Hepatocyte (in vitro differentiated cells): ENCODE data around the gene DNAJC5G. TPM values are rescaled to one million over a fixed set of nuclear protein-coding genes. Genes with fewer than 3 reads are reported as not detected.

Source experiments
- DNase-seq: peaks from one replicate; pipeline ENCODE4 v3.0.0-alpha.2; 2016; ENCODE audit warnings: low spot score
- H2AFZ ChIP-seq: fragments of 200-600 bp; sonication (generic); 2 replicates; pipeline ENCODE4 v1.6.0; 2016; ENCODE audit warnings: antibody characterized with exemption, mild to moderate bottlenecking
- H3K27ac ChIP-seq: fragments of 200-600 bp; sonication (generic); 2 replicates; pipeline ENCODE4 v1.5.1; 2016; ENCODE audit warnings: mild to moderate bottlenecking
- H3K27me3 ChIP-seq: fragments of 200-600 bp; sonication (generic); 2 replicates; pipeline ENCODE4 v1.6.1; 2016
- H3K36me3 ChIP-seq: fragments of 200-600 bp; sonication (generic); replicated peaks from 2 replicates; pipeline ENCODE4 v1.5.1; 2016; ENCODE audit warnings: low read depth; ENCODE audit not compliant: insufficient read depth
- H3K4me1 ChIP-seq: fragments of 200-600 bp; sonication (generic); 2 replicates; pipeline ENCODE4 v1.5.1; 2016; ENCODE audit warnings: mild to moderate bottlenecking, moderate library complexity; ENCODE audit not compliant: insufficient read depth
- H3K4me2 ChIP-seq: fragments of 200-600 bp; sonication (generic); 2 replicates; pipeline ENCODE4 v1.6.0; 2016
- H3K4me3 ChIP-seq: fragments of 200-600 bp; sonication (generic); 2 replicates; pipeline ENCODE4 v1.5.1; 2016; ENCODE audit warnings: mild to moderate bottlenecking
- H3K79me2 ChIP-seq: fragments of 200-600 bp; sonication (generic); 2 replicates; pipeline ENCODE4 v1.6.0; 2017; ENCODE audit warnings: mild to moderate bottlenecking
- H3K9me2 ChIP-seq: fragments of 200-600 bp; sonication (generic); replicated peaks from 2 replicates; pipeline ENCODE4 v1.6.0; 2017; ENCODE audit warnings: mild to moderate bottlenecking; ENCODE audit not compliant: insufficient read depth
- H3K9me3 ChIP-seq: fragments of 200-600 bp; sonication (generic); 2 replicates; pipeline ENCODE4 v1.5.1; 2016; ENCODE audit warnings: low read depth, mild to moderate bottlenecking
- H4K20me1 ChIP-seq: fragments of 200-600 bp; sonication (generic); 2 replicates; pipeline ENCODE4 v1.6.0; 2016; ENCODE audit warnings: mild to moderate bottlenecking; ENCODE audit not compliant: insufficient read depth, poor library complexity, severe bottlenecking
- EZH2 ChIP-seq: fragments of 200-600 bp; sonication (generic); IDR thresholded peaks from 2 replicates; pipeline ENCODE4 v1.6.1; 2016; ENCODE audit warnings: antibody characterized with exemption, mild to moderate bottlenecking, borderline replicate concordance
- EZH2phosphoT487 ChIP-seq: fragments of 200-600 bp; sonication (generic); IDR thresholded peaks from one replicate; pipeline ENCODE4 v1.6.1; 2018; ENCODE audit warnings: antibody characterized with exemption, mild to moderate bottlenecking, low read depth, moderate library complexity; ENCODE audit not compliant: unreplicated experiment, severe bottlenecking
- WGBS: methylation state at CpG from one replicate; pipeline ENCODE4 v1.1.6; 2016; ENCODE audit warnings: low lambda C conversion rate; ENCODE audit errors: missing lambda C conversion rate; 5-methylcytosine and 5-hydroxymethylcytosine counted together
- polyA plus RNA-seq: library from polyadenylated mRNA; unstranded; fragments of >200 nt; fragmentation: Nextera tagmentation; extraction: Ambion mirVana; gene quantifications from 2 replicates; pipeline ENCODE4 v1.2.1, GENCODE V29; 2016
- total RNA-seq: library from RNA; depleted of rRNA; stranded (reverse); fragments of >200 nt; gene quantifications from 2 replicates; pipeline ENCODE4 v1.2.3, GENCODE V29; 2014
- TF ChIP-seq, protein P1 (sequence below): fragments of 200-600 bp; sonication (generic); IDR thresholded peaks from 2 replicates; pipeline ENCODE4 v1.5.1; 2016; ENCODE audit warnings: antibody characterized with exemption, mild to moderate bottlenecking; ENCODE audit not compliant: poor library complexity

The DNAJC5G gene
- total and polyA plus RNA-seq, 2 experiments from 2014 or later = not detected

DNA sequence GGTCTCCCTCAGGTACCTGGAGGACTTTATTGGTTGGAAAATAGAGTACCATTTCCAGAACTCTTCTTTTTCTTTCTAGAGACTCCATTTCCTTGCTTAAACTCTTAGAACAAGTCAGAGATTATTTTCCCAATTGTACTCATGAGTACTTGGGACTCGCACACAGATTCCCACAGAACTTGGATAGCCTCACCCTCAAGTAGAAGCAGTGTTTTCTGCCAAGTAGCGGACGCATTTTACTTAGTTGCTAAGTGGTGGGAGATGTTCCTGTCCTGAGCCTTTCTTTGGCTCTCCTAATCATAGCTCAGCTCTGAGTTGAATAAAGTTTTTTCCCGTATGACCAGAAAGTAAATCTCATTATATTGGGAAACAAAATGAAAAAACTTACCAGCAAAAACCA is 29.6 kb upstream of the DNAJC5G start:
- Histone ChIP-seq H3K9me2 (no peaks in the 10 kb centered on the region), H3K27ac (no peak overlapping the region), H3K4me3 (no peak overlapping the region), H3K4me2 (no peak overlapping the region), H3K4me1 (no peaks in the 10 kb centered on the region), H4K20me1 (no peaks in the 10 kb centered on the region), H3K79me2 (no peaks in the 10 kb centered on the region), H3K9me3 (no peaks in the 10 kb centered on the region), H2AFZ (no peak overlapping the region), H3K36me3 (no peaks in the 10 kb centered on the region), H3K27me3 (peaks cover 7% of the 10 kb centered on the region)
- TF ChIP-seq, protein P1, sequence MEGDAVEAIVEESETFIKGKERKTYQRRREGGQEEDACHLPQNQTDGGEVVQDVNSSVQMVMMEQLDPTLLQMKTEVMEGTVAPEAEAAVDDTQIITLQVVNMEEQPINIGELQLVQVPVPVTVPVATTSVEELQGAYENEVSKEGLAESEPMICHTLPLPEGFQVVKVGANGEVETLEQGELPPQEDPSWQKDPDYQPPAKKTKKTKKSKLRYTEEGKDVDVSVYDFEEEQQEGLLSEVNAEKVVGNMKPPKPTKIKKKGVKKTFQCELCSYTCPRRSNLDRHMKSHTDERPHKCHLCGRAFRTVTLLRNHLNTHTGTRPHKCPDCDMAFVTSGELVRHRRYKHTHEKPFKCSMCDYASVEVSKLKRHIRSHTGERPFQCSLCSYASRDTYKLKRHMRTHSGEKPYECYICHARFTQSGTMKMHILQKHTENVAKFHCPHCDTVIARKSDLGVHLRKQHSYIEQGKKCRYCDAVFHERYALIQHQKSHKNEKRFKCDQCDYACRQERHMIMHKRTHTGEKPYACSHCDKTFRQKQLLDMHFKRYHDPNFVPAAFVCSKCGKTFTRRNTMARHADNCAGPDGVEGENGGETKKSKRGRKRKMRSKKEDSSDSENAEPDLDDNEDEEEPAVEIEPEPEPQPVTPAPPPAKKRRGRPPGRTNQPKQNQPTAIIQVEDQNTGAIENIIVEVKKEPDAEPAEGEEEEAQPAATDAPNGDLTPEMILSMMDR = no peak
- no peak for TF ChIP-seq EZH2
- TF ChIP-seq EZH2phosphoT487 = no peak
- DNase-seq = no peak
- 94% methylated on average over 4 of the region's 4 CpGs for WGBS

DNA sequence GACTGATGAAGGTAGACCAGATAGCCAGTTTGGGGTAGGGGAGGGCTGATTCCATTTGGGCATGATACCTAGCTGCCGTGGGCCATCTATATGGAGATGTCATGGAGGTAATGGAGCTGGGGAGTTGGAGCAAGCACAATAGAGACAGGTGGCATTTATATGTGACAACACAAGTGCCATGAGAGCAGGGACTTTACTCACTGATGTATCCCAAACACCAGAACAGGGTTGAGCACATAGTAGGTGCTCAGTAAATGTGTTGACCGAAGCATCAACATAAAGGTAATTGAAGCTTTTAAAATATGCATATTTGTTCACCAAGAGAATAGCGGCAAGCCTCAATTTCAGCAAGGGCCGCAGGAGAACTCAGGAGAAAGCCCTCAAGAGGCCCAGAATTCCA is 27.3 kb upstream of the DNAJC5G start:
- TF ChIP-seq, protein P1 = no peak
- TF ChIP-seq EZH2phosphoT487 (no peak), EZH2 (no peak)
- H3K4me2 ChIP-seq = no peak overlapping the region
- no peak overlapping the region for H3K4me3 ChIP-seq
- no peaks in the 10 kb centered on the region for H3K4me1 ChIP-seq
- H3K79me2 ChIP-seq = no peaks in the 10 kb centered on the region
- no peak overlapping the region for H2AFZ ChIP-seq
- no peaks in the 10 kb centered on the region for H4K20me1 ChIP-seq
- WGBS = 95% methylated on average over 4 of the region's 4 CpGs
- peaks cover 15% of the 10 kb centered on the region for H3K27me3 ChIP-seq
- H3K9me3 ChIP-seq = no peaks in the 10 kb centered on the region
- H3K27ac ChIP-seq = no peak overlapping the region
- H3K36me3 ChIP-seq = no peaks in the 10 kb centered on the region
- H3K9me2 ChIP-seq = no peaks in the 10 kb centered on the region
- no peak for DNase-seq

DNA sequence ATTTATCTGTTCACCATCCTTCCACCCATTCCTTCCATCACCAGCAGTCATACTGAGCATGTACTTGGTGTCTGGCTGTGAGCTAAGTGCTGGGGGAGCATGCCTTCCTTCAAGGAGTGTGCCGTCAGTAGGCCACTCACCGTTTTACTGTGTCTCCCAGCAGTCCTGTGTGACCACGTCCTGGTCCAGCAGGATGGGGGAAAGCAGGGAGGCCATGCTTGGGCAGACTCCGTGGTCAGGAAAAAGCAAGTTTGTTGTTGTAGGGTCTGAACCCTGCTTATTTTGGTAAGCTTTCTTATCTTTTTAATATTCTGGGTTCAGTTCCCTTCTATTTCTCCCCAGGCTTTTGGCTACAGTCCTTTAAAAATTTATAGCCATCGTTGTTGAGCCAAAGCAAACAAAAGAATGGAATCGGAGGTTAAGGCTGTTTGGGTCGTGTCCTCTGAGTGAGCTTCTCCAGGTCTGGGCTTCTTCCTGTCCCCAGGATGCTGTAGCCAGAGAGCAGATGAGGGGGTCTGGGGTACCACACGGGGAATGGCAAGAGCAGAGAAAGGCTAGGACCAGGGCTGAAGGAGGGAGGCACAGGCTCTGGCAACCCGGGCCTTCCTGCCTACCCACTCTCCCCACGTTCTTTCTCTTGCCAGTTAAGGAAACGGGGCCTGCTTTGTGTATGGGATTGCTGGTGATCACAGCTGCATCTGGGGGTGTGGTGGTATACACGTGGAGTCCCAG is 25.9 kb upstream of the DNAJC5G start:
- Histone ChIP-seq H3K27me3 (peaks cover 18% of the 10 kb centered on the region), H3K4me2 (no peak overlapping the region), H3K4me1 (no peaks in the 10 kb centered on the region), H3K9me3 (no peaks in the 10 kb centered on the region), H3K36me3 (no peaks in the 10 kb centered on the region), H3K79me2 (no peaks in the 10 kb centered on the region), H3K27ac (no peak overlapping the region), H3K9me2 (no peaks in the 10 kb centered on the region), H3K4me3 (no peak overlapping the region), H2AFZ (no peak overlapping the region), H4K20me1 (no peaks in the 10 kb centered on the region)
- TF ChIP-seq EZH2 (no peak), EZH2phosphoT487 (no peak)
- TF ChIP-seq, protein P1 = no peak
- 70% methylated on average over 12 of the region's 12 CpGs for WGBS
- DNase-seq = no peak
